ENCODE measurements around the gene SBSN.
A peak's percentile ranks its signal among the peaks of the same experiment; 100 is the strongest.
"Not testable (repeated sequence)": the region's sequence is repeated elsewhere in the genome, so short reads cannot be mapped to it uniquely, and the experiment has no call there.

SBSN gene

GRCh38 chr19:35484252-35485036, 43.7 kb downstream of the SBSN start:
- TF ChIP-seq, protein P1, sequence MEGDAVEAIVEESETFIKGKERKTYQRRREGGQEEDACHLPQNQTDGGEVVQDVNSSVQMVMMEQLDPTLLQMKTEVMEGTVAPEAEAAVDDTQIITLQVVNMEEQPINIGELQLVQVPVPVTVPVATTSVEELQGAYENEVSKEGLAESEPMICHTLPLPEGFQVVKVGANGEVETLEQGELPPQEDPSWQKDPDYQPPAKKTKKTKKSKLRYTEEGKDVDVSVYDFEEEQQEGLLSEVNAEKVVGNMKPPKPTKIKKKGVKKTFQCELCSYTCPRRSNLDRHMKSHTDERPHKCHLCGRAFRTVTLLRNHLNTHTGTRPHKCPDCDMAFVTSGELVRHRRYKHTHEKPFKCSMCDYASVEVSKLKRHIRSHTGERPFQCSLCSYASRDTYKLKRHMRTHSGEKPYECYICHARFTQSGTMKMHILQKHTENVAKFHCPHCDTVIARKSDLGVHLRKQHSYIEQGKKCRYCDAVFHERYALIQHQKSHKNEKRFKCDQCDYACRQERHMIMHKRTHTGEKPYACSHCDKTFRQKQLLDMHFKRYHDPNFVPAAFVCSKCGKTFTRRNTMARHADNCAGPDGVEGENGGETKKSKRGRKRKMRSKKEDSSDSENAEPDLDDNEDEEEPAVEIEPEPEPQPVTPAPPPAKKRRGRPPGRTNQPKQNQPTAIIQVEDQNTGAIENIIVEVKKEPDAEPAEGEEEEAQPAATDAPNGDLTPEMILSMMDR (IDR thresholded peaks at IDR 0.05; ENCODE audit: low read depth, low read length): no peak
- H3K27ac ChIP-seq: no peak overlapping the region
- no peaks in the 10 kb centered on the region for H3K27me3 ChIP-seq (ENCODE audit: insufficient read depth, low read depth, severe bottlenecking)

DNA sequence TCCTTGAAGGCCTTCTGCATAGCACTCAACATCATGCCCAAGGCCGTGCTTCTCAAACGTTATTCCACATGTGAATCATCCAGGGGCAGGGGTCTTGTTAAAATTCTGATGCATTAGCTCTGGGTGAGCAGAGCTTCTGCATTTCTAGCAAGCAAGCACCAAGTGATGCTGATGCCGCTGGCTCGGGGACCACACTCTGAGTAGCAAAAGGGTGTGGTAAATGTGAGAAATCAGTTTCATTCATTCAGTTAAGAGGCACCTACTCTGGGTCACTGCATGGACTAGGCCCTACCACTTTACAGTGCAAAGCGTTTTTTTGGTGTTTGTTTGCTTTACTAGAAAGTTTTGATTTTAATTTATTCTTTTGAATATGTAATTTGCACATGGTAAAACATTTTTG, 45.0 kb downstream of the SBSN start:
- no peaks in the 10 kb centered on the region for H3K27me3 ChIP-seq (ENCODE audit: insufficient read depth, low read depth, severe bottlenecking)
- no peaks in the 10 kb centered on the region for H3K36me3 ChIP-seq
- no peak for DNase-seq
- H3K27ac ChIP-seq: no peak overlapping the region
- H3K9me3 ChIP-seq (ENCODE audit: severe bottlenecking): no peaks in the 10 kb centered on the region
- no peak overlapping the region for H3K4me3 ChIP-seq (ENCODE audit: low read depth, low read length)
- TF ChIP-seq, protein P1 (IDR thresholded peaks at IDR 0.05; ENCODE audit: low read depth, low read length): no peak

More at GRCh38 chr19:35484252-35485036, 43.7 kb downstream of the SBSN start:
- no peaks in the 10 kb centered on the region for H3K9me3 ChIP-seq (ENCODE audit: severe bottlenecking)
- no peaks in the 10 kb centered on the region for H3K36me3 ChIP-seq
- H3K4me3 ChIP-seq (ENCODE audit: low read depth, low read length): no peak overlapping the region
- DNase-seq: no peak

DNA sequence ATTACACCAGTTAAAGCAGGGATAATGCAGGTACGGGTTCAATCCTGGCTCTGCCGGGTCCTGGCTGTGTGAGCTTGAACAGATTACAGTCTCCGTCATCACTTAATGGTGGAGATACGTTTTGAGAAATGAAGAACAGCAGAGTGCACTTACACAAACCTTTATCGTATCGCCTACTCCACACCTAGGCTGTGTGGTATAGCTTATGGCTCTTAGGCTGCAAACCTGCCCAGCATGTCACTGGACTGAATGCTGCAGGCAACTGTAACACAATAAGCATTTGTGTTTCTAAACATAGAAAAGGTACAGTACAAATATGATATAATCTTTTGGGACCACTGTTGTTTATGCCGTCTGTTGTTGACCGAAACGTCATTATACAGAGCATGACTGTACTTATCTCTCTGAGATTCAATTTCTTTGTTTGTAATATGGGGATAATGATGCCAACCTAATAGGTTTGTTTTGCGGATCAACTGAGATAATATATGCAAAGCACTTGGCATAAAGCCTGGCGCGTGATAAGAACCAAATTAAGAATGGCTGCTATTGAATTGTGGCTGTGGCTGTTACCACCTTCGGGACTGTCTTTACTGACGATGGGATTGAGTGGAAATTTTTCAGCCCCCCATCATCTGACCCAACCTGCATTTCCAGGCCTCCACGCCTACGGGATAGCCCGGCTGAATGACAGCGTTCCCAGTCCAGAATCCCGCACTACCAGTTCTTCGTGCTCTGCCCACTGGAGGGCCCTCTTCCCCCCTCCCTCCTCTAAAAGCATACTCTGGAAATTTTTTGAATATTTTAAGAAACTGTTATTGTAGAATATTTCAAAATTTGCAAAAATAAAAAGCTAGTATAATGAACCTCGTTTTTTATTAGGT, 49.1 kb downstream of the SBSN start:
- Histone ChIP-seq H3K4me3 (ENCODE audit: low read depth, low read length) (no peak overlapping the region), H3K27ac (no peak overlapping the region)
- TF ChIP-seq, protein P1 (IDR thresholded peaks at IDR 0.05; ENCODE audit: low read depth, low read length): no peak

DNA sequence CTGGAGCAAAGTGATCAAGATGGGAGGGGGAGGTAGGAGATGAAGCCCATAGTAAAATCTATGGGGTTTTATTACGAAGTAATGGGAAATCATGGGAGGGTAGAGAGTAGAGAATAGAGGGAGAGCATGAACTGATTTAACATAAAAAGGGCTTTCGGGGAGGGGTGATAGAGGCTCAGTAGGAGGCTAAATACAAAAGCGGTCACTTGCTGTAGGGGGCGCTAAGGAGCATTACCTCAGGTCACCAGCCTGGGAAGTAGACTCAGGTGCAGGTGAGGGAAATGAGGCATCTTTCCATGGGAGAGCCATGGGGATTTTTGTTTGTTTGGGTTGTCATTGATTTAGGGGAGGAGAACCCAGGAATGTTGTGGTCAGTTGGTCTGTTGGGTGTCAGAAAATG, 52.0 kb downstream of the SBSN start:
- H3K4me3 ChIP-seq (ENCODE audit: low read depth, low read length): no peak overlapping the region
- no peak for DNase-seq
- TF ChIP-seq, protein P1 (IDR thresholded peaks at IDR 0.05; ENCODE audit: low read depth, low read length): peak; percentile 44
- no peaks in the 10 kb centered on the region for H3K36me3 ChIP-seq
- H3K27me3 ChIP-seq (ENCODE audit: insufficient read depth, low read depth, severe bottlenecking): no peaks in the 10 kb centered on the region
- H3K9me3 ChIP-seq (ENCODE audit: severe bottlenecking): no peaks in the 10 kb centered on the region
- no peak overlapping the region for H3K27ac ChIP-seq

More for the DNA sequence above, 49.1 kb downstream of the SBSN start:
- Histone ChIP-seq H3K36me3 (no peaks in the 10 kb centered on the region), H3K9me3 (ENCODE audit: severe bottlenecking) (no peaks in the 10 kb centered on the region), H3K27me3 (ENCODE audit: insufficient read depth, low read depth, severe bottlenecking) (no peaks in the 10 kb centered on the region)
- no peak for DNase-seq

- H3K36me3 ChIP-seq; H3K4me3 ChIP-seq (ENCODE audit: low read depth, low read length); H3K27me3 ChIP-seq (ENCODE audit: insufficient read depth, low read depth, severe bottlenecking); H3K9me3 ChIP-seq (ENCODE audit: severe bottlenecking); H3K27ac ChIP-seq; DNase-seq: not testable (repeated sequence)
Measured at GRCh38 chr19:35474594-35474993, 53.5 kb downstream of the SBSN start.

- H3K9me3 ChIP-seq (ENCODE audit: severe bottlenecking): no peaks in the 10 kb centered on the region
- TF ChIP-seq, protein P1 (IDR thresholded peaks at IDR 0.05; ENCODE audit: low read depth, low read length): no peak
- DNase-seq: no peak
- no peak overlapping the region for H3K4me3 ChIP-seq (ENCODE audit: low read depth, low read length)
- H3K27ac ChIP-seq: no peak overlapping the region
- no peaks in the 10 kb centered on the region for H3K27me3 ChIP-seq (ENCODE audit: insufficient read depth, low read depth, severe bottlenecking)
- H3K36me3 ChIP-seq: no peaks in the 10 kb centered on the region
Measured at GRCh38 chr19:35474104-35474503, 54.0 kb downstream of the SBSN start.
